Measurements from ENCODE around the gene CMC2.

DNA sequence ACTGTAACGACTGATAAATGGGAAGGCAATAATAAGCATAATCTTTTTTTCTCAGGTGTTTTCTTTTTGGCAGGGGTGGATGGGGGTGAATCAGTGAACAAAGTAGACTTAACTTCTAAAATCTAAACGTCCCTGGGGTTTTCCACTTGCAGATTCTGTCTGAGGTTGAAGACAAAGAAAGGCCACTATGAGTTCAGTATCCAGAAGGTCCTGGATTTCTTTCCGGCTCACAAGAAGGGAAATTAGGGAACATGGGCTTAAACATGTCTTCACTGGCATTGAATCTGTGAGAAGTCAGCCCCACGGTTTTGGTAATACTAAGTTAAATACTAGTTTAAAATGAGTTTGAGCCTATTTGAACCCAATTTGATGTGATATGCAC, 67.8 kb downstream of the CMC2 start:
- no peak for TF ChIP-seq ESRRB (CRISPR knock-in tag; IDR thresholded peaks at IDR 0.05; ENCODE audit: borderline replicate concordance)
- no peak for TF ChIP-seq KDM1A (IDR thresholded peaks at IDR 0.05)
- TF ChIP-seq, protein P1, sequence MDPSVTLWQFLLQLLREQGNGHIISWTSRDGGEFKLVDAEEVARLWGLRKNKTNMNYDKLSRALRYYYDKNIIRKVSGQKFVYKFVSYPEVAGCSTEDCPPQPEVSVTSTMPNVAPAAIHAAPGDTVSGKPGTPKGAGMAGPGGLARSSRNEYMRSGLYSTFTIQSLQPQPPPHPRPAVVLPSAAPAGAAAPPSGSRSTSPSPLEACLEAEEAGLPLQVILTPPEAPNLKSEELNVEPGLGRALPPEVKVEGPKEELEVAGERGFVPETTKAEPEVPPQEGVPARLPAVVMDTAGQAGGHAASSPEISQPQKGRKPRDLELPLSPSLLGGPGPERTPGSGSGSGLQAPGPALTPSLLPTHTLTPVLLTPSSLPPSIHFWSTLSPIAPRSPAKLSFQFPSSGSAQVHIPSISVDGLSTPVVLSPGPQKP (CRISPR knock-in tag; IDR thresholded peaks at IDR 0.05) = no peak
- no peak for TF ChIP-seq CTCF (IDR thresholded peaks at IDR 0.05 in 2 of 3, conservative IDR thresholded peaks at IDR 0.05 in 1 of 3; ENCODE audit: insufficient read depth in 2 of 3, low read depth in 1 of 3, low read length in 3 of 3)
- TF ChIP-seq, protein P2, sequence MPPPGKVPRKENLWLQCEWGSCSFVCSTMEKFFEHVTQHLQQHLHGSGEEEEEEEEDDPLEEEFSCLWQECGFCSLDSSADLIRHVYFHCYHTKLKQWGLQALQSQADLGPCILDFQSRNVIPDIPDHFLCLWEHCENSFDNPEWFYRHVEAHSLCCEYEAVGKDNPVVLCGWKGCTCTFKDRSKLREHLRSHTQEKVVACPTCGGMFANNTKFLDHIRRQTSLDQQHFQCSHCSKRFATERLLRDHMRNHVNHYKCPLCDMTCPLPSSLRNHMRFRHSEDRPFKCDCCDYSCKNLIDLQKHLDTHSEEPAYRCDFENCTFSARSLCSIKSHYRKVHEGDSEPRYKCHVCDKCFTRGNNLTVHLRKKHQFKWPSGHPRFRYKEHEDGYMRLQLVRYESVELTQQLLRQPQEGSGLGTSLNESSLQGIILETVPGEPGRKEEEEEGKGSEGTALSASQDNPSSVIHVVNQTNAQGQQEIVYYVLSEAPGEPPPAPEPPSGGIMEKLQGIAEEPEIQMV (tag; conservative IDR thresholded peaks at IDR 0.05; ENCODE audit: low read depth) = no peak
- TF ChIP-seq POLR2AphosphoS5 (IDR thresholded peaks at IDR 0.05; ENCODE audit: control insufficient read depth, insufficient read depth, low read depth, low read length) = no peak
- TF ChIP-seq ZNF143 (CRISPR knock-in tag; IDR thresholded peaks at IDR 0.05) = no peak
- TF ChIP-seq PPARD (CRISPR knock-in tag; IDR thresholded peaks at IDR 0.05) = no peak
